ENCODE results near the gene FARP1.

GRCh38 chr13:98272549-98272948, 129.7 kb downstream of the FARP1 start:
- TF ChIP-seq GATA2 (IDR thresholded peaks at IDR 0.05; ENCODE audit: low read depth, low read length) (no peak), GATA3 (IDR thresholded peaks at IDR 0.05; ENCODE audit: low read depth, low read length) (no peak)

Data from SH-SY5Y (cell line).